ENCODE results near the gene HAND1.

- TF ChIP-seq CTCF (IDR thresholded peaks at IDR 0.05), result no peak
- TF ChIP-seq POLR2A (IDR thresholded peaks at IDR 0.05), result no peak
- TF ChIP-seq EP300 (IDR thresholded peaks at IDR 0.05), result no peak
These were observed 37.5 kb downstream of the HAND1 start for GRCh38 chr5:154440540-154440939.

Measured in gastroesophageal sphincter (tissue), 3 donors.